Ovary (tissue), 3 donors: Measurements from ENCODE around the gene TCEA2.

ENCODE experiments used
- CTCF ChIP-seq, 3 donors: fragments of 450-650 bp in 2 of 3; fragments of 200-600 bp in 1 of 3; IDR thresholded peaks; one replicate each; pipeline versions ENCODE4 v1.5.1 to v1.8.0; 2016 to 2022; ENCODE audit warnings: antibody characterized with exemption in 3 of 3, mild to moderate bottlenecking in 1 of 3
- EP300 ChIP-seq: sonication (generic); formaldehyde crosslinking; IDR thresholded peaks from one replicate; pipeline ENCODE4 v1.6.1; 2017; ENCODE audit warnings: antibody characterized with exemption
- POLR2A ChIP-seq: fragments of 450-650 bp; IDR thresholded peaks from one replicate; pipeline ENCODE4 v1.6.1; 2017; ENCODE audit warnings: antibody characterized with exemption, mild to moderate bottlenecking, moderate library complexity
- donor health status: DM: no; HTN: no; CAD: no.

DNA sequence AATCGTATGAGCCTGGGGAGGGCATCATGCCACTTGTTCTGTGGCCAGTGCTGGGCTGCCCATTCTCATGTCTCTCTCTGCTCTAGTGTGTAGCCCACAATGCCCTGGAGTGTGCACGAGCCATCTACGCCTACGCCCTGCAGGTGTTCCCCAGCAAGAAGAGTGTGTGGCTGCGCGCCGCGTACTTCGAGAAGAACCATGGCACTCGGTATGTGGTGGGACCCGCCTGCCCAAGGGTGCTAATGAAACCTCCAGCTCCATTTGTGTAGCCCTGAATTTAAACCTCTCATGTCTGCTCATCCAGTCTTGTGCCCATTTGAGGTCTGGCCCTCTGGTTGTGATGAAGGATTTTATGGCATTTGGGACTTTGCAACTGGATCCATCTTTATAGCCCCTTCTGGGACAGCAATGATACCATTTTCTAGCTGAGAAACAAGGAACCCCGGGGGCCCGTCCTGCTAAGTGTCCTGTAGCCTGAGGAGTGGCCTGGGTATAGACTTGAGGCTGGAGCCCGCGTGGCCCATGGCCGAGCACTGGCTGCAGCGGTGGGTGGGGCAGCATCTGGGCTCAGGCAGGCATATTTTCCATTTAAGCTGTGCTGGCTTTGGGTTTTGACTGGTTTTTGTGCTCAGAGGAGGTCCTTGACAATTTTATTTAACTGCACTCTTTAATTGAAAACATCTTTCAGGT is 40.2 kb upstream of the TCEA2 start:
- TF ChIP-seq CTCF (IDR thresholded peaks at IDR 0.05) (no peak), POLR2A (no peak), EP300 (no peak)
